Calu3 (cell line): ENCODE measurements around the gene CDKL1. TPM values are rescaled to one million over a fixed set of nuclear protein-coding genes. Genes with fewer than 3 reads are reported as not detected.

ENCODE experiments used
- BruUV-seq: library from RNA; stranded (reverse); fragments of 400-500 nt; replicated peaks from 2 replicates; lab custom pipeline; 2021; lab: Mats Ljungman, UMichigan
- CTCF ChIA-PET: fragments of 300-600 bp; sonication (Branson Sonifier 250); formaldehyde crosslinking; loops from one replicate; lab custom pipeline; 2022; ENCODE audit warnings: antibody characterized with exemption; lab: Charles Lee
- DNase-seq: peaks from one replicate; pipeline ENCODE4 v3.0.0; 2022
- H3K27ac Mint-ChIP-seq: one replicate; pipeline ENCODE4 v1.8.0; 2022; ENCODE audit warnings: mixed read lengths; ENCODE audit not compliant: unreplicated experiment
- H3K27me3 Mint-ChIP-seq: one replicate; pipeline ENCODE4 v1.8.0; 2022; ENCODE audit warnings: mixed read lengths; ENCODE audit not compliant: unreplicated experiment
- H3K36me3 Mint-ChIP-seq: one replicate; pipeline ENCODE4 v1.8.0; 2022; ENCODE audit warnings: mild to moderate bottlenecking, moderate library complexity, mixed read lengths; ENCODE audit not compliant: insufficient read depth, unreplicated experiment
- H3K4me1 Mint-ChIP-seq: one replicate; pipeline ENCODE4 v1.8.0; 2022; ENCODE audit warnings: mild to moderate bottlenecking, low read depth, mixed read lengths; ENCODE audit not compliant: unreplicated experiment
- H3K4me3 Mint-ChIP-seq: one replicate; pipeline ENCODE4 v1.8.0; 2022; ENCODE audit warnings: mild to moderate bottlenecking, low read depth, moderate library complexity, mixed read lengths; ENCODE audit not compliant: unreplicated experiment
- H3K9me3 Mint-ChIP-seq: one replicate; pipeline ENCODE4 v1.8.0; 2022; ENCODE audit warnings: low read depth, mixed read lengths; ENCODE audit not compliant: unreplicated experiment
- intact Hi-C: fragments of 100-400 bp; cut with micrococcal nuclease; formaldehyde crosslinking; loops from one replicate; pipeline ENCODE4 v1.10.0; 2022; ENCODE audit not compliant: unreplicated experiment
- total RNA-seq: library from RNA; stranded (reverse); gene quantifications from 2 replicates; pipeline ENCODE4 v1.2.3, GENCODE V29; 2022
- TF ChIP-seq, protein P1 (sequence below): fragments of 200-600 bp; IDR thresholded peaks from one replicate; pipeline ENCODE4 v1.8.0; 2022; ENCODE audit warnings: antibody characterized with exemption; ENCODE audit not compliant: unreplicated experiment

Gene CDKL1
- total RNA-seq, 1 experiment from 2014 or later = 3.0 TPM

DNA sequence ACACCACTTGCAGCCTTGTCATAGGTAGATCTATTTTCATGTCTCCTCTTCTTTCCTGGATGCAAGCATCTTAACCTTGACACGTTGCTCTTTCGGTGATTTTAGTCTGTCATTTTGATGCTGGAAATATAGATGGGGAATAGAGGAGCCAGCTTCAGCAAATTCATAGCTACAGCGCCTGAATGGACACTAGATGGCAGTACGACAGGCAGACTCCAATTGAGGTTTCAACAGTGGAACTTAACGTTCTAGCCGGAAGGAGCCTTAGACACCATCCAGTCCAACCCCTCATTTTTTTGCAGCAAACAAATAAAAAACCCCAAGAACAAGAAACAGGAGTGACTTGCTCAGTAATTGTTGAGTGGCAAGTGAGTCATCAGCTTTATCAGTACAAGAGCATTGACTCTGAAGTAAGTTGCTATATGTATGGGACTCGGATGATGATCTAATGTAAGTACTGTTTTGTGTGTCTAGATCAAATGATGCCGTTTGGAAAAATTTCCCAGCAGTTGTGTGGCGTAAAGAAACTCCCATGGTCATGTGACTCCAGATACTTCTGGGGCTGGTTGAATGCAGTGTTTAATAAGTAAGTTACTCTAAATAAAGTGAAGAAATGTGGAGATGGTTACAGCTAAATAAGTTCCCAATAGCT, 75.5 kb downstream of the CDKL1 start:
- H3K27me3 Mint-ChIP-seq = no peaks in the 10 kb centered on the region
- H3K4me3 Mint-ChIP-seq = no peak overlapping the region
- peak; percentile 65 for DNase-seq
- CTCF ChIA-PET = interaction anchor here (0.7 to 1.2 kb wide), 6 partner anchors 11 to 453 kb away, joined by 3 to 9 read pairs (median 4); partner anchors contain the start of genes CDKL1 and MAP4K5
- no TSS peak for BruUV-seq
- intact Hi-C loops = loop anchor here (1.0 to 5.0 kb wide), 4 partner anchors 76 to 456 kb away; partner anchors contain the start of gene MAP4K5
- H3K27ac Mint-ChIP-seq = no peak overlapping the region
- TF ChIP-seq, protein P1, sequence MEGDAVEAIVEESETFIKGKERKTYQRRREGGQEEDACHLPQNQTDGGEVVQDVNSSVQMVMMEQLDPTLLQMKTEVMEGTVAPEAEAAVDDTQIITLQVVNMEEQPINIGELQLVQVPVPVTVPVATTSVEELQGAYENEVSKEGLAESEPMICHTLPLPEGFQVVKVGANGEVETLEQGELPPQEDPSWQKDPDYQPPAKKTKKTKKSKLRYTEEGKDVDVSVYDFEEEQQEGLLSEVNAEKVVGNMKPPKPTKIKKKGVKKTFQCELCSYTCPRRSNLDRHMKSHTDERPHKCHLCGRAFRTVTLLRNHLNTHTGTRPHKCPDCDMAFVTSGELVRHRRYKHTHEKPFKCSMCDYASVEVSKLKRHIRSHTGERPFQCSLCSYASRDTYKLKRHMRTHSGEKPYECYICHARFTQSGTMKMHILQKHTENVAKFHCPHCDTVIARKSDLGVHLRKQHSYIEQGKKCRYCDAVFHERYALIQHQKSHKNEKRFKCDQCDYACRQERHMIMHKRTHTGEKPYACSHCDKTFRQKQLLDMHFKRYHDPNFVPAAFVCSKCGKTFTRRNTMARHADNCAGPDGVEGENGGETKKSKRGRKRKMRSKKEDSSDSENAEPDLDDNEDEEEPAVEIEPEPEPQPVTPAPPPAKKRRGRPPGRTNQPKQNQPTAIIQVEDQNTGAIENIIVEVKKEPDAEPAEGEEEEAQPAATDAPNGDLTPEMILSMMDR = peak; percentile 49
- peaks cover 14% of the 10 kb centered on the region for H3K4me1 Mint-ChIP-seq
- H3K36me3 Mint-ChIP-seq = no peaks in the 10 kb centered on the region
- no peaks in the 10 kb centered on the region for H3K9me3 Mint-ChIP-seq

DNA sequence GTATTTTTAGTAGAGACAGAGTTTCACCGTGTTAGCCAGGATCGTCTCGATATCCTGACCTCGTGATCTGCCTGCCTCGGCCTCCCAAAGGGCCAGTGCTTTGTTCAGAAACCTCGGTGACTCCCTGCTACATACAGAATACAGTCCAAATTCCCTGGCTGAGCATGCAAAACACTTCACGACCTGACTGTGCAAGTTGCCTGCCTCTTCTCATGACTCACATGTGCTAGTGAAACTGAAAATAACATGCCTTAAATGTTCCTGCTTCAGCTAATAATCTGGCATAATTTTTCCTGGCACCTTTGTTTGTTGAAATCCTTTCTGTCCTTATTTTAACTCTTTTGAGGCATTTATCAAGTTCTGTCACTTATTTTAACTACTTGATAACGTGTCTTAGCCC, 76.4 kb downstream of the CDKL1 start:
- Mint-ChIP-seq H3K27me3 (no peaks in the 10 kb centered on the region), H3K27ac (no peak overlapping the region), H3K4me1 (peaks cover 14% of the 10 kb centered on the region), H3K36me3 (no peaks in the 10 kb centered on the region), H3K9me3 (no peaks in the 10 kb centered on the region), H3K4me3 (no peak overlapping the region)
- no peak for DNase-seq
- intact Hi-C loops = loop anchor here (5.0 kb wide), 2 partner anchors 127 to 457 kb away; no protein-coding TSS in a partner anchor
- CTCF ChIA-PET = interaction anchor here (1.0 to 1.2 kb wide), 4 partner anchors 44 to 453 kb away, joined by 3 to 9 read pairs (median 6); partner anchors contain the start of genes CDKL1 and MAP4K5
- BruUV-seq = no TSS peak
- TF ChIP-seq, protein P1 = no peak

DNA sequence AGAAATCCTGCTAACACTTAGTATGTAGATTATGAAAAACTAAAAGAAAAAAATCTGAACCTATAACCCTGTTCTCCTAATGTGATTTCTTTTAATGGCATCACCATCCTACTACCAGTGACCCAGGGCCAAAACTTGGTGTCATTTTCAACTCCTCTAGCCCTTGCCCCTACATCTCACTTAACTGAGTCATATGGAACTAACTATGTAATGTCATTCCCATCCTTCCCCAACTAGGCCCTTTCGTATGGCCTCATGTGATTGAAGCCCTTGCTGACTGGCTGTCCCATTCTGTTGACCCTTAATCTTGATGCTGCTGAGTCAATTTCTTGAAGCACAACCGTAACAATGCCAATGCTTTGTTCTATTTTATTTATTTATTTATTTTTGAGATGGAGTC, 77.0 kb downstream of the CDKL1 start:
- TF ChIP-seq, protein P1 = no peak
- H3K27me3 Mint-ChIP-seq = no peaks in the 10 kb centered on the region
- H3K36me3 Mint-ChIP-seq = no peaks in the 10 kb centered on the region
- intact Hi-C loops = loop anchor here (5.0 kb wide), 2 partner anchors 128 to 458 kb away; no protein-coding TSS in a partner anchor
- no peaks in the 10 kb centered on the region for H3K9me3 Mint-ChIP-seq
- H3K4me3 Mint-ChIP-seq = no peak overlapping the region
- CTCF ChIA-PET = no interaction called here
- no peak for DNase-seq
- H3K27ac Mint-ChIP-seq = no peak overlapping the region
- peaks cover 14% of the 10 kb centered on the region for H3K4me1 Mint-ChIP-seq
- BruUV-seq = no TSS peak

DNA sequence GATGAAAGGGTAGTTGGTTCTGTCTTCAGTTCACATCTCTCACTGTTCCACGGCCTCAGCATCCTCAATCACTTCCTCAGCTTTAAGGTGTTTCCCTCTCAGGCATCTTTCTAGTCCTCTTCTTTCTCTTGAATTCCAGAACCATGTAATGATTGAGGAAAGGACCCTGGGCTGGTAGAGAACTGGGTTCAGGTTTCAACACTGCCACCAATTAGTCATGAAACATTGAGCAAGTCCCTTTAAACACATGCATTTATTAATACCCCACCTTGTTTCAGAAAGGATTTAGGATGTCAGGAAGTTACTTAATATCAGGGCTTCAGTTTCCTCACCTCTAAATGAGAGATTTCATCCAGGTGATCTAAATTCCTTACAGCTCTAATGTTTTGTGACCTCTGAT, 77.4 kb downstream of the CDKL1 start:
- Mint-ChIP-seq H3K27ac (no peak overlapping the region), H3K4me3 (no peak overlapping the region), H3K36me3 (no peaks in the 10 kb centered on the region), H3K27me3 (no peaks in the 10 kb centered on the region), H3K9me3 (no peaks in the 10 kb centered on the region), H3K4me1 (peaks cover 14% of the 10 kb centered on the region)
- intact Hi-C loops = no loop called here
- DNase-seq = no peak
- BruUV-seq = no TSS peak
- CTCF ChIA-PET = no interaction called here
- TF ChIP-seq, protein P1 = no peak
